CD14-positive monocyte (primary cell): ENCODE results near the gene HNF1B. TPM values are rescaled to one million over a fixed set of nuclear protein-coding genes. Genes with fewer than 3 reads are reported as not detected.

Source experiments
- DNase-seq, 3 donors: peaks; one replicate each; pipeline ENCODE4 v3.0.0-alpha.2; 2011 to 2022
- H2AFZ ChIP-seq: 2 replicates; pipeline ENCODE4 v1.6.0; 2012; ENCODE audit warnings: mild to moderate bottlenecking, low read depth, low read length, inconsistent platforms; ENCODE audit not compliant: insufficient read depth, poor library complexity, severe bottlenecking
- H3K27ac ChIP-seq, 2 donors: 1 replicate in 1 of 2; 2 replicates in 1 of 2; pipeline ENCODE4 v1.5.1; 2012 to 2013; ENCODE audit warnings: low read length in 2 of 2, control low read depth in 1 of 2, inconsistent platforms in 1 of 2, low read depth in 1 of 2, mild to moderate bottlenecking in 1 of 2
- H3K27me3 ChIP-seq, 2 donors: one replicate each; pipeline versions ENCODE4 v1.6.0 to v1.6.1; 2011 to 2013; ENCODE audit warnings: low read length in 2 of 2; ENCODE audit not compliant: control insufficient read depth in 2 of 2, insufficient read depth in 2 of 2
- H3K36me3 ChIP-seq, 2 donors: replicated peaks in 1 of 2; 1 replicate in 1 of 2; 2 replicates in 1 of 2; pipeline versions ENCODE4 v1.5.1 to v1.6.1; 2012 to 2013; ENCODE audit warnings: low read length in 2 of 2, control low read depth in 1 of 2, inconsistent platforms in 1 of 2, mild to moderate bottlenecking in 1 of 2; ENCODE audit not compliant: insufficient read depth in 2 of 2, control insufficient read depth in 1 of 2
- H3K4me1 ChIP-seq, 2 donors: 1 replicate in 1 of 2; 2 replicates in 1 of 2; pipeline versions ENCODE4 v1.5.1 to v1.6.1; 2012 to 2013; ENCODE audit warnings: low read length in 2 of 2, control low read depth in 1 of 2, inconsistent platforms in 1 of 2, mild to moderate bottlenecking in 1 of 2, moderate library complexity in 1 of 2; ENCODE audit not compliant: insufficient read depth in 2 of 2, control insufficient read depth in 1 of 2
- H3K4me2 ChIP-seq: replicated peaks from 2 replicates; pipeline ENCODE3; 2012; ENCODE audit warnings: low read length, moderate library complexity, mild to moderate bottlenecking; ENCODE audit not compliant: poor library complexity, severe bottlenecking; ENCODE audit errors: extremely low read depth
- H3K4me3 ChIP-seq, 3 experiments: fragments of 200-600 bp in 1 of 3; sonication (generic) in 1 of 3; replicated peaks in 1 of 3; 1 replicate in 2 of 3; 2 replicates in 1 of 3; pipeline ENCODE4 v1.5.1; 2011 to 2013; ENCODE audit warnings: low read length in 3 of 3, mild to moderate bottlenecking in 3 of 3, control low read depth in 2 of 3, low read depth in 2 of 3, inconsistent platforms in 1 of 3, moderate library complexity in 1 of 3
- H3K79me2 ChIP-seq: 2 replicates; pipeline ENCODE4 v1.6.0; 2012; ENCODE audit warnings: mild to moderate bottlenecking, control low read depth, inconsistent platforms, low read length, moderate library complexity; ENCODE audit not compliant: insufficient read depth
- H3K9ac ChIP-seq: 2 replicates; pipeline ENCODE4 v1.6.0; 2017; ENCODE audit warnings: low read length, mild to moderate bottlenecking; ENCODE audit not compliant: insufficient read depth, poor library complexity, severe bottlenecking
- H3K9me3 ChIP-seq, 2 donors: replicated peaks in 1 of 2; 1 replicate in 1 of 2; 2 replicates in 1 of 2; pipeline versions ENCODE4 v1.5.1 to v1.6.1; 2012 to 2013; ENCODE audit warnings: low read length in 2 of 2, control low read depth in 1 of 2; ENCODE audit not compliant: control insufficient read depth in 1 of 2, insufficient read depth in 1 of 2
- H4K20me1 ChIP-seq: 2 replicates; pipeline ENCODE4 v1.6.0; 2012; ENCODE audit warnings: mild to moderate bottlenecking, low read length, control low read depth, moderate library complexity; ENCODE audit not compliant: insufficient read depth
- H3K27ac Mint-ChIP-seq, 7 donors: one replicate each; pipeline ENCODE4 v1.8.0; 2020; ENCODE audit warnings: mild to moderate bottlenecking in 7 of 7, mixed read lengths in 7 of 7, moderate library complexity in 6 of 7, inconsistent platforms in 2 of 7
- H3K27me3 Mint-ChIP-seq, 3 donors: one replicate each; pipeline ENCODE4 v1.8.0; 2021 to 2022; ENCODE audit warnings: low read depth in 3 of 3, mild to moderate bottlenecking in 3 of 3, mixed read lengths in 3 of 3, moderate library complexity in 3 of 3, inconsistent platforms in 1 of 3
- H3K36me3 Mint-ChIP-seq, 2 donors: one replicate each; pipeline ENCODE4 v1.8.0; 2020; ENCODE audit warnings: mixed read lengths in 2 of 2, inconsistent platforms in 1 of 2, mild to moderate bottlenecking in 1 of 2
- H3K4me1 Mint-ChIP-seq: one replicate; pipeline ENCODE4 v1.8.0; 2020; ENCODE audit warnings: mild to moderate bottlenecking, mixed read lengths
- H3K4me3 Mint-ChIP-seq, 2 donors: one replicate each; pipeline ENCODE4 v1.8.0; 2020; ENCODE audit warnings: mild to moderate bottlenecking in 2 of 2, mixed read lengths in 2 of 2, moderate library complexity in 1 of 2
- H3K9me3 Mint-ChIP-seq, 7 donors: one replicate each; pipeline ENCODE4 v1.8.0; 2020 to 2022; ENCODE audit warnings: mixed read lengths in 7 of 7, mild to moderate bottlenecking in 6 of 7, moderate library complexity in 6 of 7, inconsistent platforms in 2 of 7
- CTCF ChIP-seq: fragments of 200-600 bp; IDR thresholded peaks from one replicate; pipeline ENCODE4 v1.8.0; 2022; ENCODE audit warnings: antibody characterized with exemption, mild to moderate bottlenecking
- WGBS: methylation state at CpG from one replicate; pipeline ENCODE4 v1.1.5; 2013; ENCODE audit warnings: missing lambda C conversion rate; ENCODE audit not compliant: insufficient coverage; 5-methylcytosine and 5-hydroxymethylcytosine counted together
- intact Hi-C, 2 donors: fragments of 100-400 bp; cut with micrococcal nuclease; formaldehyde crosslinking; loops; one replicate each; pipeline versions ENCODE4 v1.15.0 to v1.15.1; 2023
- polyA plus RNA-seq, 3 donors: library from polyadenylated mRNA; depleted of rRNA in 1 of 3; unstranded in 2 of 3; stranded (reverse) in 1 of 3; fragments of 300-500 nt in 2 of 3; fragments of >200 nt in 1 of 3; fragmentation: Illumina TruSeq in 2 of 3; gene quantifications; 1 replicate in 2 of 3; 2 replicates in 1 of 3; pipeline ENCODE4 v1.2.3, GENCODE V29; 2012 to 2021

The HNF1B gene
- polyA plus RNA-seq, 3 donors, result not detected

- Histone ChIP-seq H3K4me2 (no peak overlapping the region), H3K9me3 (no peaks in the 10 kb centered on the region), H3K4me3 (no peak overlapping the region), H3K27me3 (no peaks in the 10 kb centered on the region), H2AFZ (no peak overlapping the region), H3K79me2 (no peaks in the 10 kb centered on the region), H3K4me1 (no peaks in the 10 kb centered on the region), H3K9ac (no peak overlapping the region), H4K20me1 (no peaks in the 10 kb centered on the region), H3K27ac (no peak overlapping the region), H3K36me3 (no peaks in the 10 kb centered on the region)
- WGBS, result no CpG with 5 or more reads among the region's 2 CpGs
- intact Hi-C loops, result no loop called here
- Mint-ChIP-seq H3K9me3 (peaks cover 0 to 1% (median 0%) of the 10 kb centered on the region in 7 donors), H3K4me3 (no peak overlapping the region), H3K27me3 (peaks cover 6 to 13% (median 8%) of the 10 kb centered on the region in 3 donors), H3K36me3 (no peaks in the 10 kb centered on the region), H3K4me1 (no peaks in the 10 kb centered on the region), H3K27ac (no peak overlapping the region)
- DNase-seq, result no peak
- no peak for TF ChIP-seq CTCF
Observed at GRCh38 chr17:37781451-37781850, 36.6 kb upstream of the HNF1B start.

GRCh38 chr17:37779554-37779953, 34.7 kb upstream of the HNF1B start:
- H3K9me3 ChIP-seq, result no peaks in the 10 kb centered on the region
- no peak overlapping the region for H3K4me3 ChIP-seq
- H3K9ac ChIP-seq, result no peak overlapping the region
- no peak for DNase-seq
- Mint-ChIP-seq H3K4me3 (no peak overlapping the region), H3K4me1 (peaks cover 2% of the 10 kb centered on the region), H3K27ac (no peak overlapping the region), H3K36me3 (no peaks in the 10 kb centered on the region), H3K9me3 (peaks cover 0 to 1% (median 0%) of the 10 kb centered on the region in 7 donors), H3K27me3 (peaks cover 4 to 11% (median 6%) of the 10 kb centered on the region in 3 donors)
- H4K20me1 ChIP-seq, result no peaks in the 10 kb centered on the region
- no peaks in the 10 kb centered on the region for H3K27me3 ChIP-seq
- no peak overlapping the region for H3K27ac ChIP-seq
- no peak overlapping the region for H3K4me2 ChIP-seq
- H2AFZ ChIP-seq, result no peak overlapping the region
- H3K36me3 ChIP-seq, result no peaks in the 10 kb centered on the region
- WGBS, result no CpG with 5 or more reads among the region's 4 CpGs
- no peak for TF ChIP-seq CTCF
- H3K4me1 ChIP-seq, result no peaks in the 10 kb centered on the region
- intact Hi-C loops, result no loop called here
- H3K79me2 ChIP-seq, result no peaks in the 10 kb centered on the region
